NCI-H82 (cell line): ENCODE results near the gene CUL4B.
"Not testable (repeated sequence)": the region's sequence is repeated elsewhere in the genome, so short reads cannot be mapped to it uniquely, and the experiment has no call there.

Experiments
- DNase-seq: peaks from one replicate; lab custom pipeline; 2025; lab: John Stamatoyannopoulos, UW

CUL4B gene

GRCh38 chrX:120560842-120561633 is at the start of gene CUL4B:
CUL4B (minus strand) TSS chrX:120560962; CDS start chrX:120560638, 324 bp downstream.
- peak; percentile 97 for DNase-seq

DNA sequence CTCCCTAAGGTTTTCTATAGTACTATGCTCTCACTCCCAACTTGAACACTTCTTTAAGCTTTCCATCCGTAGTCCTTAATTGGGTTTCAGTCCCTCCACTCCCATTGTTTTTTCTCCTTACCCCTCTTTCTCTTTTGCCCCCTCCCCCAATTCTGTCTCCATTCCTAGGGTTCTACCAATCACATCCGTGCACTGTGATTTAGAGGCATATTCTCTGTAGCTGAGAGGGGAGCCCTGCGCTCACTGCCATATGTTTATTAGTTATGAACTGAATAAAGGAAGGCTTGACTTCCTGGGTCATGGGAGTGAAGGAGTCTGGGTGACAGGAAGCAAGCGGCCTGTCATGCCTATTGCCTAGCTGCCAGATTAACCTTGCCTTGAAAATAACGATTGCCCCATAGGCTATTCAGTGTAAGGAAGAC is 43.6 kb upstream of the CUL4B start:
- DNase-seq, result peak; percentile 71

- DNase-seq, result peak; percentile 98
Observed at GRCh38 chrX:120603707-120604360, 43.1 kb upstream of the CUL4B start, which contains the start of gene MCTS1. MCTS1 (plus strand) TSS chrX:120604101; CDS start chrX:120604237, 136 bp downstream.

DNA sequence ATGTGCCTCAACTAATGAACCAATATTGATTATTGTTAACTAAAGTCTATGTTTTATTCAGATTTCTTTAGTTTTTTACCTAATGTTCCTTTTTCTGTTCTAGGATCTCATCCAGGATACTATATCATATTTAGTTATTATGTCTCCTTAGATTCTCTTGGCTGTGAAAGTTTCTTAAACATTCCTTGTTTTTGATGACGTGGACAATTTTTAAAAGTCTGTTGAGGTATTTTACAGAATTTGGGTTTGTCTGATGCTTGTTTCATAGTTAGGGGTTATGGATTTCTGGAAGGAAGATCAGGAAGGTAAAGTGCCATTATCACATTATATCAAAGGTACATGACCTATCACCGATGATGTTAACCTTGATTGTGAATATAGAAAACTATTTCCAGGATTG is 24.9 kb upstream of the CUL4B start:
- DNase-seq, result no peak

DNA sequence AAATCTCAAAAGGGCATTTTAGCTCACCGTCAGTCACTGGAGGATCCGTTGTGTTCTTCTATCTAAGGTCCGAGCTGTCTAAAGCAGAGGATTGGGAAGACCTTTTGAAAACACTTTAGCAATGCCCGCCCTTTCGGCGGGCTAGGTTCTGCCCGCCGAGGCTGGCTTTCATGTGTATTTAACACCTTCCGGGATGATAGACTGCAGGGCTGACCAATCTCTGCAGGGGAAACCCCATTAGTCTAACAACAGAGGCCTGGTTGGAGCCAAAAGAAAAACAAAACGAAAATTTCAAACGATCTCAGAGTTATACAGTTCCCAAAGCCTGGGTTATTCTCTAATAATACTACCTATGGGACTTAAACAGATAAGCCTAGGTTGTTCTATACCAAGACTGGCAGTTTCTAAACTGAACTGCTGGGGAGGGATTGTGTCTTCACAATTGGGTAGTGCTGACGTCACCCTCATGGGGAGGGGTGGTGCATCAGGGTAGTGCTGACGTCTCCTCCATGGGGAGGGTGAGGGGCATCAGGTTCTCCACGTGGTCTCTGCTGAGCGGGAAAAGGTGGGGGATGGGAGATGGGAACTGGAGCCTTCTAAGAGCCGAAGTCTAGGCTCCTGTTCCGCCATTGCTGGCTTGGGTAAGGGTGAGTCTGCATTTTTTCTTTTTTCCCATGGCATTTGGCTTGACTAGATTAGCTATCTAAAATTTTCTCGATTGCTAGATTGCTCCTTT is 14.8 kb upstream of the CUL4B start:
- peak; percentile 2 for DNase-seq

GRCh38 chrX:120573806-120574205 is 13.0 kb upstream of the CUL4B start:
- not testable (repeated sequence) for DNase-seq

GRCh38 chrX:120570011-120570600 is 9.3 kb upstream of the CUL4B start:
- DNase-seq, result peak; percentile 35

- DNase-seq, result no peak
Observed at GRCh38 chrX:120568609-120569008, 7.8 kb upstream of the CUL4B start.

DNA sequence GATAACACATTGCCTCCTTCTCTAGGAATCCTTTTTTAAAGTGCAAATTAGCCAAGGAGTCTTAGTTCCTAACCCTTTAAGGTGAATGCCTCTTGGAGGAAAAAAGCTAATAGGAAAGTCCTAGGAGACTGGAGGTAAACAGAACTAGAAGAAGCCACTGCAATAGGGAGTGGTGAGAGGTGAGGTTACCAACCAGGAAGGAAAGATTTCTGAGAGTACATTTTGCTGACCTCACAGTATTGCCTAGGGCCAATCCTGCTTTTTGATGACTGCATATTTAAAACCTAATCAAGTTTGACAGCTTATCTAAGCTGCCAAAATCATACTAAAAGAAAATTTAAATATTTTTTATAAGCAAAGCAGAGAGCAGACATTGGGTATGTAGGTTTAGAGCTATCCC is 7.3 kb upstream of the CUL4B start:
- no peak for DNase-seq

- DNase-seq, result no peak
Observed at GRCh38 chrX:120566817-120567216, 6.1 kb upstream of the CUL4B start.

- no peak for DNase-seq
Observed at GRCh38 chrX:120564925-120565324, 4.2 kb upstream of the CUL4B start.

DNA sequence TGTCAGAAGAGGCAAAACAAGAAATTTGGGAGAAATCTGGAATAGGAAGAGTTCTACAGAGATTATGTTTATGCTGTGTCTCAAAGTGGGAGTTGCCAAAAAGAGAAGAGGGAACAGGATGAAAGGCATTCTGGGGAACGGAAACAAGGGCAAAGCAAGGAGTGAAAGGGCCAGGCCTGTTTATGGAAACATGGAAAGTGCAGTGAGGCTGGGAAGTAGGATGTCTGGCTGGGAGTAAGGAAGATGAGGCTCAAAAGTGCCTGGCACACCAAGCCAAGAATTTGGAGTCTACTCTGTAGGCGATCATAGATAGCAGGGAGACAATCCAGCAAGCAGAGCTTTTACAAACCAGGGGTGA is 1.8 kb upstream of the CUL4B start:
- no peak for DNase-seq

- no peak for DNase-seq
Observed at GRCh38 chrX:120561634-120562568, 1.1 kb upstream of the CUL4B start.

DNA sequence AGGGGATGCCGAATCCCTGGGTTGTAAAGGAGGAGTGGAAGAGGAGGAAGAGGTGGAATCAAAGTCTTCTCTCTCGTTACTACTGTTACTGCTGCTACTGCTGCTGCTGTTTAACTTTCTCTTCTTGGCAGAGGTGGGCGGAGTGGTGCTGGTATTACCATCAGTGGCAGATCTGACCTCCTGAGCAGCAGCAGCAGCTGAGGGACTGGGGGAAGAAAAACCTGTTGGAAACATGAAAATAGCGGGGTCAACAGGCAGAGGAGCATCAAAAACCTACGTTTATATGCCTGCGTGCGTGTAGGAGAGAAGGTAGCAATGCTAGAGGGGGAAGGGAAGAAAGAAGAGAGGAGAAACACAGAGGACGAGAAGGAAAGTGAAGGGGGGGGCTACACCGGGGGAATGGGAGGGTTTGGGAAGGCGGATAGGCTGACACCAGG is 339 bp downstream of the CUL4B start:
- peak; percentile 70 for DNase-seq

- peak; percentile 72 for DNase-seq
Observed at GRCh38 chrX:120559804-120560203, 958 bp downstream of the CUL4B start.

GRCh38 chrX:120556251-120556650 is 4.5 kb downstream of the CUL4B start:
- DNase-seq, result no peak

GRCh38 chrX:120549483-120550452 is 11.0 kb downstream of the CUL4B start:
- no peak for DNase-seq

DNA sequence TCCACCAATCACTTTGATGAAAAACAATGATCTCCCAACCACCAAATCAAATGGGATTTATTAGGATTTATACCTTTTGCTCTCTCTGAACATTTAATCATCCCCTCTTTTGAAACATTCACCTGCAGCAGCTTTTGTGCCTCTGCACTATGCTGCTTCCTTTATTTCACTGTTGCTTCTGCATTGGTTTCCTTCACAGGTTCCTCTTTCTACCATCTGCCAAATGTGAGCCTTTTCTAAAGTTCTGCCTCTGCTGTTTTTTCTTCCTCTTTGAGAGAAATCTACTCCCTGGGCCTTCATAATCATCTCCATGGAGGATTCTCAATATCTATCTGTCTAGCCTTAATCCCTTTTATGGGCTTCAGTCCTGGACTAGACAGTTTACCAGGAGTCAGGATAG is 24.7 kb downstream of the CUL4B start:
- no peak for DNase-seq

DNA sequence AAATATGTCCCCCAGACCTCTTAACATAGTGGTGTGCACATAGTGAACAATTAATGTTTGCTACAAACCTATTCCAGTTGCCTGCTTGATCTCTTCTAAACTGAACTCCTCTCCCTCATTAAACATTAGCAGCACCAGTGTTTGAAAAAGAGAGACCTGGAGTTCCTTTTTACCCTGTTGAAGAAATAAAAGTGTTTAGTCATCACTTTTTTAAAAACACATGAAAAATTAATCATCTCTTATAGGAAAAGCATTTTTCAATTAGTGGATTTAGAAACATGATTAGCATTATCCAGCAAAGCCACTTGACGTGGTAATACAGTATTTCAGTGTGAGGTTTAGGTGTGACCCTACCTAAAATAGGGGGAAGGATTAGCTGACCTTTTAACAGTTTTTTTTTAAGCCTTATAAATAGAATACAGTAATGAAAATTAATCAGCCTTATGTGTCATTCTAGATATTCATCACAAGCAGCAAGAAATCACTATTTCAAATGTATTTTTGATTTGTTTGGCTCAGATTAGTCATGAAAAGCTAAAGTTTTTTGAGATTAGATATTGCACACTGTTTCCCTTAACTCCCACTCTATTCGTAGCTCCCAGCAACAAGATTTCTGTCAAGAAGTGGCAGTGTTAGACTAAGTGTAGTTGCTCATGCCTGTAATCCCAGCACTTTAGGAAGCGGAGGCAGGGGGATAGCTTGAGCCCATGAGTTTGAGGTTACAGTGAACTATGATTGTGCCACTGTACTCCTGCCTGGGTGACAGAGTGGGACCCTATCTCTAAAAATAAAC is 26.2 kb downstream of the CUL4B start:
- DNase-seq, result no peak
